ENCODE data around the gene CA9. TPM values are rescaled to one million over a fixed set of nuclear protein-coding genes. Genes with fewer than 3 reads are reported as not detected.

The CA9 gene
- polyA plus RNA-seq, 2 donors, result 0.18 to 0.94 TPM

GRCh38 chr9:35710818-35711500, 37.2 kb downstream of the CA9 start:
- Histone ChIP-seq H3K9me3 (ENCODE audit: control insufficient read depth in 2 of 2, insufficient read depth in 1 of 2, low read depth in 1 of 2, low read length in 1 of 2) (no peaks in the 10 kb centered on the region), H3K36me3 (ENCODE audit: control insufficient read depth in 2 of 2, insufficient read depth in 2 of 2, low read length in 1 of 2) (peaks cover 36 to 67% of the 10 kb centered on the region in 2 donors), H3K4me1 (ENCODE audit: control insufficient read depth in 2 of 2, insufficient read depth in 2 of 2, low read length in 1 of 2) (no peaks in the 10 kb centered on the region), H3K27ac (ENCODE audit: low read depth in 2 of 2, low read length in 1 of 2) (peak overlapping the region in 1 of 2 donors; percentile 18), H3K27me3 (ENCODE audit: control insufficient read depth in 1 of 2, insufficient read depth in 2 of 2, low read length in 2 of 2) (no peaks in the 10 kb centered on the region), H3K4me3 (ENCODE audit: low read depth in 1 of 2, low read length in 2 of 2) (no peak overlapping the region)
- 78 to 86% methylated on average over 7 of the region's 7 CpGs for WGBS, 2 donors

GRCh38 chr9:35711501-35712428, 38.0 kb downstream of the CA9 start:
- H3K4me3 ChIP-seq (ENCODE audit: low read depth in 1 of 2, low read length in 2 of 2), result no peak overlapping the region
- H3K9me3 ChIP-seq (ENCODE audit: control insufficient read depth in 2 of 2, insufficient read depth in 1 of 2, low read depth in 1 of 2, low read length in 1 of 2), result no peaks in the 10 kb centered on the region
- no peaks in the 10 kb centered on the region for H3K4me1 ChIP-seq (ENCODE audit: control insufficient read depth in 2 of 2, insufficient read depth in 2 of 2, low read length in 1 of 2)
- no peaks in the 10 kb centered on the region for H3K27me3 ChIP-seq (ENCODE audit: control insufficient read depth in 1 of 2, insufficient read depth in 2 of 2, low read length in 2 of 2)
- no peak overlapping the region for H3K27ac ChIP-seq (ENCODE audit: low read depth in 2 of 2, low read length in 1 of 2)
- 79 to 84% methylated on average over 21 of the region's 21 CpGs for WGBS, 2 donors
- H3K36me3 ChIP-seq (ENCODE audit: control insufficient read depth in 2 of 2, insufficient read depth in 2 of 2, low read length in 1 of 2), result peaks cover 29 to 63% of the 10 kb centered on the region in 2 donors

GRCh38 chr9:35712762-35713400, 39.2 kb downstream of the CA9 start:
- Histone ChIP-seq H3K4me3 (ENCODE audit: low read depth in 1 of 2, low read length in 2 of 2) (no peak overlapping the region), H3K27ac (ENCODE audit: low read depth in 2 of 2, low read length in 1 of 2) (no peak overlapping the region), H3K27me3 (ENCODE audit: control insufficient read depth in 1 of 2, insufficient read depth in 2 of 2, low read length in 2 of 2) (no peaks in the 10 kb centered on the region), H3K36me3 (ENCODE audit: control insufficient read depth in 2 of 2, insufficient read depth in 2 of 2, low read length in 1 of 2) (peaks cover 33 to 63% of the 10 kb centered on the region in 2 donors), H3K9me3 (ENCODE audit: control insufficient read depth in 2 of 2, insufficient read depth in 1 of 2, low read depth in 1 of 2, low read length in 1 of 2) (no peaks in the 10 kb centered on the region), H3K4me1 (ENCODE audit: control insufficient read depth in 2 of 2, insufficient read depth in 2 of 2, low read length in 1 of 2) (no peaks in the 10 kb centered on the region)
- WGBS, 2 donors, result 77 to 79% methylated on average over 11 of the region's 11 CpGs

- Histone ChIP-seq H3K27ac (ENCODE audit: low read depth in 2 of 2, low read length in 1 of 2) (no peak overlapping the region), H3K4me1 (ENCODE audit: control insufficient read depth in 2 of 2, insufficient read depth in 2 of 2, low read length in 1 of 2) (no peaks in the 10 kb centered on the region), H3K36me3 (ENCODE audit: control insufficient read depth in 2 of 2, insufficient read depth in 2 of 2, low read length in 1 of 2) (peaks cover 33 to 65% of the 10 kb centered on the region in 2 donors), H3K27me3 (ENCODE audit: control insufficient read depth in 1 of 2, insufficient read depth in 2 of 2, low read length in 2 of 2) (no peaks in the 10 kb centered on the region), H3K9me3 (ENCODE audit: control insufficient read depth in 2 of 2, insufficient read depth in 1 of 2, low read depth in 1 of 2, low read length in 1 of 2) (no peaks in the 10 kb centered on the region), H3K4me3 (ENCODE audit: low read depth in 1 of 2, low read length in 2 of 2) (no peak overlapping the region)
- WGBS, 2 donors, result 91 to 96% methylated on average over 3 of the region's 3 CpGs
These were observed 39.9 kb downstream of the CA9 start for GRCh38 chr9:35713578-35713977.

- H3K9me3 ChIP-seq (ENCODE audit: control insufficient read depth in 2 of 2, insufficient read depth in 1 of 2, low read depth in 1 of 2, low read length in 1 of 2), result no peaks in the 10 kb centered on the region
- H3K4me1 ChIP-seq (ENCODE audit: control insufficient read depth in 2 of 2, insufficient read depth in 2 of 2, low read length in 1 of 2), result no peaks in the 10 kb centered on the region
- 90% methylated on average over 6 of the region's 6 CpGs for WGBS, 2 donors
- H3K27ac ChIP-seq (ENCODE audit: low read depth in 2 of 2, low read length in 1 of 2), result no peak overlapping the region
- H3K27me3 ChIP-seq (ENCODE audit: control insufficient read depth in 1 of 2, insufficient read depth in 2 of 2, low read length in 2 of 2), result no peaks in the 10 kb centered on the region
- peaks cover 37 to 70% of the 10 kb centered on the region in 2 donors for H3K36me3 ChIP-seq (ENCODE audit: control insufficient read depth in 2 of 2, insufficient read depth in 2 of 2, low read length in 1 of 2)
- no peak overlapping the region for H3K4me3 ChIP-seq (ENCODE audit: low read depth in 1 of 2, low read length in 2 of 2)
These were observed 40.4 kb downstream of the CA9 start for GRCh38 chr9:35714123-35714522.

- H3K27me3 ChIP-seq (ENCODE audit: control insufficient read depth in 1 of 2, insufficient read depth in 2 of 2, low read length in 2 of 2), result no peaks in the 10 kb centered on the region
- H3K4me1 ChIP-seq (ENCODE audit: control insufficient read depth in 2 of 2, insufficient read depth in 2 of 2, low read length in 1 of 2), result no peaks in the 10 kb centered on the region
- no peaks in the 10 kb centered on the region for H3K9me3 ChIP-seq (ENCODE audit: control insufficient read depth in 2 of 2, insufficient read depth in 1 of 2, low read depth in 1 of 2, low read length in 1 of 2)
- H3K4me3 ChIP-seq (ENCODE audit: low read depth in 1 of 2, low read length in 2 of 2), result no peak overlapping the region
- peaks cover 42 to 76% of the 10 kb centered on the region in 2 donors for H3K36me3 ChIP-seq (ENCODE audit: control insufficient read depth in 2 of 2, insufficient read depth in 2 of 2, low read length in 1 of 2)
- H3K27ac ChIP-seq (ENCODE audit: low read depth in 2 of 2, low read length in 1 of 2), result no peak overlapping the region
- 94 to 95% methylated on average over 13 of the region's 13 CpGs for WGBS, 2 donors
These were observed 41.0 kb downstream of the CA9 start for GRCh38 chr9:35714579-35715252.

GRCh38 chr9:35716230-35716629, 42.5 kb downstream of the CA9 start:
- Histone ChIP-seq H3K27ac (ENCODE audit: low read depth in 2 of 2, low read length in 1 of 2) (peak overlapping the region in 1 of 2 donors; percentile 11), H3K4me1 (ENCODE audit: control insufficient read depth in 2 of 2, insufficient read depth in 2 of 2, low read length in 1 of 2) (no peaks in the 10 kb centered on the region), H3K36me3 (ENCODE audit: control insufficient read depth in 2 of 2, insufficient read depth in 2 of 2, low read length in 1 of 2) (peaks cover 44 to 77% of the 10 kb centered on the region in 2 donors), H3K4me3 (ENCODE audit: low read depth in 1 of 2, low read length in 2 of 2) (no peak overlapping the region), H3K9me3 (ENCODE audit: control insufficient read depth in 2 of 2, insufficient read depth in 1 of 2, low read depth in 1 of 2, low read length in 1 of 2) (no peaks in the 10 kb centered on the region), H3K27me3 (ENCODE audit: control insufficient read depth in 1 of 2, insufficient read depth in 2 of 2, low read length in 2 of 2) (no peaks in the 10 kb centered on the region)
- 87 to 89% methylated on average over 4 of the region's 4 CpGs for WGBS, 2 donors

GRCh38 chr9:35717132-35717870, 43.6 kb downstream of the CA9 start:
- Histone ChIP-seq H3K4me1 (ENCODE audit: control insufficient read depth in 2 of 2, insufficient read depth in 2 of 2, low read length in 1 of 2) (no peaks in the 10 kb centered on the region), H3K36me3 (ENCODE audit: control insufficient read depth in 2 of 2, insufficient read depth in 2 of 2, low read length in 1 of 2) (peaks cover 48 to 79% of the 10 kb centered on the region in 2 donors), H3K27me3 (ENCODE audit: control insufficient read depth in 1 of 2, insufficient read depth in 2 of 2, low read length in 2 of 2) (no peaks in the 10 kb centered on the region), H3K9me3 (ENCODE audit: control insufficient read depth in 2 of 2, insufficient read depth in 1 of 2, low read depth in 1 of 2, low read length in 1 of 2) (no peaks in the 10 kb centered on the region), H3K27ac (ENCODE audit: low read depth in 2 of 2, low read length in 1 of 2) (no peak overlapping the region), H3K4me3 (ENCODE audit: low read depth in 1 of 2, low read length in 2 of 2) (no peak overlapping the region)
- whole genome bisulfite sequencing, 2 donors, result 92 to 93% methylated on average over 14 of the region's 14 CpGs
